Skeletal muscle satellite cell (primary cell): ENCODE results near the gene NUP58. TPM values are rescaled to one million over a fixed set of nuclear protein-coding genes. Genes with fewer than 3 reads are reported as not detected.
A peak's percentile ranks its signal among the peaks of the same experiment; 100 is the strongest.

Experiments used
- H3K27me3 ChIP-seq: 2 replicates; pipeline ENCODE4 v1.7.0; 2013; ENCODE audit warnings: low read length; ENCODE audit not compliant: control insufficient read depth, insufficient read depth
- H3K36me3 ChIP-seq: 2 replicates; pipeline ENCODE4 v1.7.0; 2013; ENCODE audit warnings: mild to moderate bottlenecking, control low read depth, low read length; ENCODE audit not compliant: insufficient read depth
- H3K4me1 ChIP-seq: 2 replicates; pipeline ENCODE4 v1.7.0; 2013; ENCODE audit warnings: low read length; ENCODE audit not compliant: control insufficient read depth, insufficient read depth
- H3K4me2 ChIP-seq: 2 replicates; pipeline ENCODE4 v1.7.0; 2013; ENCODE audit warnings: mild to moderate bottlenecking, low read length
- H3K4me3 ChIP-seq: 2 replicates; pipeline ENCODE4 v1.7.0; 2013; ENCODE audit warnings: low read length
- H3K9ac ChIP-seq: 2 replicates; pipeline ENCODE4 v1.7.0; 2013; ENCODE audit warnings: mild to moderate bottlenecking, low read depth, low read length, moderate library complexity
- H3K9me3 ChIP-seq: replicated peaks from 2 replicates; pipeline ENCODE4 v1.7.0; 2013; ENCODE audit warnings: mild to moderate bottlenecking, control low read depth, low read length
- total RNA-seq: library from RNA; depleted of rRNA; stranded (reverse); fragments of >200 nt; gene quantifications from 2 replicates; pipeline ENCODE4 v1.2.3, GENCODE V29; 2012; rRNA removed

NUP58 gene, protein sequence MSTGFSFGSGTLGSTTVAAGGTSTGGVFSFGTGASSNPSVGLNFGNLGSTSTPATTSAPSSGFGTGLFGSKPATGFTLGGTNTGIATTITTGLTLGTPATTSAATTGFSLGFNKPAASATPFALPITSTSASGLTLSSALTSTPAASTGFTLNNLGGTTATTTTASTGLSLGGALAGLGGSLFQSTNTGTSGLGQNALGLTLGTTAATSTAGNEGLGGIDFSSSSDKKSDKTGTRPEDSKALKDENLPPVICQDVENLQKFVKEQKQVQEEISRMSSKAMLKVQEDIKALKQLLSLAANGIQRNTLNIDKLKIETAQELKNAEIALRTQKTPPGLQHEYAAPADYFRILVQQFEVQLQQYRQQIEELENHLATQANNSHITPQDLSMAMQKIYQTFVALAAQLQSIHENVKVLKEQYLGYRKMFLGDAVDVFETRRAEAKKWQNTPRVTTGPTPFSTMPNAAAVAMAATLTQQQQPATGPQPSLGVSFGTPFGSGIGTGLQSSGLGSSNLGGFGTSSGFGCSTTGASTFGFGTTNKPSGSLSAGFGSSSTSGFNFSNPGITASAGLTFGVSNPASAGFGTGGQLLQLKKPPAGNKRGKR
- total RNA-seq = 59.6 and 64.4 TPM in 2 replicates

DNA sequence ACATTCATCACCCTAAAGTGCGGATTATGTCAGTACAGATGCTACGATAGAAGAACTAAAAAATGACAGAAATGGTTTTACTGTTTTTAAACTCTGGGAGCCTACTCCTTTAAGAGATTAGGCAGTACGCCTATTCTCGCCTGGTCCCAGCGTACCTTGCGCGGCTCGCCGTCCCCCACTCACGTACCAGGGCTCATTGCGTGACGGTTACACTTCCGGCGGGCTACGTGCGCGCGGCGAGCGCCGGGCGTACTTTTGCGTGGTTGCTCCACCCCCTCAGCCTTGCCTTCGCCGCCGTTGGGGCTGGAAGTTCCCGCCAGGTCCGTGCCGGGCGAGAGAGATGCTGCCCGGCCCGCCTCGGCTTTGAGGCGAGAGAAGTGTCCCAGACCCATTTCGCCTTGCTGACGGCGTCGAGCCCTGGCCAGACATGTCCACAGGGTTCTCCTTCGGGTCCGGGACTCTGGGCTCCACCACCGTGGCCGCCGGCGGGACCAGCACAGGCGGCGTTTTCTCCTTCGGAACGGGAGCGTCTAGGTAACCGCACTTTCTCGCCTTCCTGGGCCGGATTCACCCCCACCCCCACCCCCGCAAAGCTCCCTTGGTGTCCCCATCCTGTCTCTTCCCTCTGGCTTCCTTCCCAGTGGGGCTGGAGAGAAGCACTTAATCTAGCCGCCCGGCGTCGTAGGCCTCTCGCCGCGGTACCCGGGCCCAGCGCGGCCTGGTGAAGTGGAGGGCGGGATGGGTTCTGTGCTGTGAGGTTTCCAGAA is at the start of gene NUP58:
Gene NUP58 (plus strand): TSS at position 279 of the 767 bp plus-strand sequence. CDS start 149 bp downstream, at position 428.
- Histone ChIP-seq H3K4me2 (peak within 1 kb of the TSS; percentile 75), H3K9me3 (no peaks in the 10 kb centered on the region), H3K4me3 (peak within 1 kb of the TSS; percentile 81), H3K36me3 (peaks cover 18% of the 10 kb centered on the region), H3K9ac (peak within 1 kb of the TSS; percentile 90), H3K4me1 (peaks cover 14% of the 10 kb centered on the region), H3K27me3 (peaks cover 6% of the 10 kb centered on the region)

DNA sequence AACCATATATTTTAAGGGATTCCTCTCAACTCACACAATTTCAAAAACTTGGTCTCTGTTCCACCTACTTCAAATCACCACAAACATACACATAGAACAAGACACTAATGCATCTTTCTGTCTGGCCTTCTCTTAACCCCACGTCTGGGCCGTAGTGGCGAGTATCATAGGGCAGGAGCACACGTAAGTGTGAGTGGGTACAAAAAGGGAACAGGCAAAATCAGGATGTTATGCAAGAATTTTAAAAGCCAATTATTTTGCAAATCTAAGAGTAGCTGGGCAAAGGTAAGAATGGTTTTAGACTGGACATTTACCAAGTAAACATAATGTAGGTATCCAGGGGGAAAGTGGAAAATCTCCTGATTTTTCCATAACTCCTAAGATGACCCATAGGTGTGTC is 49.2 kb upstream of the NUP58 start:
- Histone ChIP-seq H3K36me3 (peaks cover 52% of the 10 kb centered on the region), H3K9me3 (no peaks in the 10 kb centered on the region), H3K4me1 (peaks cover 5% of the 10 kb centered on the region), H3K27me3 (no peaks in the 10 kb centered on the region), H3K4me2 (no peak overlapping the region), H3K4me3 (no peak overlapping the region), H3K9ac (no peak overlapping the region)

DNA sequence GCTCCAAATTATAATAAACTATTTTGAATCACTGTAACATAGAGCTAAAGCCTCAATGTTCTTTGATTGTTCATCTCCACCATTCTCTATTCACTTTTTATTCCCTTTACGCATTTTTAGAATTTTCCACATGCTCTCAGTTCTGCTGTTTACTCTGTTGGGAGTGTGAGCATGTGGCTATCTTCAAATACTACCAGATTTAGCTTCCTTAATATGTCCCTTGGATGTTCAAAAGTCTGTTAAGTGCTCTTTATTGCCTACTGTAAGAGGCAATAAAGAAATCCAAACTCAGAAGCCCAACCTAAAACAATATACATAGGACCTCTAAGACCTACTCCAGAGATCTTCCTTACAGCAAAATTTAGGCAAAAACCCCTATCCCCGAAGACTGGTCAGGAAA is 48.7 kb upstream of the NUP58 start:
- no peak overlapping the region for H3K9ac ChIP-seq
- peaks cover 5% of the 10 kb centered on the region for H3K4me1 ChIP-seq
- no peaks in the 10 kb centered on the region for H3K27me3 ChIP-seq
- no peak overlapping the region for H3K4me2 ChIP-seq
- H3K4me3 ChIP-seq = no peak overlapping the region
- H3K36me3 ChIP-seq = peaks cover 50% of the 10 kb centered on the region
- no peaks in the 10 kb centered on the region for H3K9me3 ChIP-seq

DNA sequence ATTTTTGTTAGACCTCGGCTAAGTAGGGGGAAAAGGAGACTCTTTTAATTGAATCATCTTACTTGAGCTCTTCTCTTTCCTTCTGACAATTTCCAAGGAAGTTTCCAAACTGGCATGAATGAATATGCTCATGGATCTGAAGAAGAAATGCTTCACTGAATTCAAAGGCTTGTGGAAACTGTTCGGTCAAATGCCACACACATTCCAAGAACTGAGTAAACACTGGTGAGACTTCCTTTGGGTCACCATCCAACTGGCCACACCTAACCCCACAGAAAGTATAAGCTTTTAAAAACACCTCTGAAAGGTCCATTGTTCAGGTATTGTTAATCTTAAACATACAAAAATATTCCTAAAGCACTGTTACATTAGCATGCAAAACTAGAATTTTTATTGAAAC is 47.7 kb upstream of the NUP58 start:
- Histone ChIP-seq H3K4me3 (no peak overlapping the region), H3K27me3 (no peaks in the 10 kb centered on the region), H3K4me1 (peaks cover 5% of the 10 kb centered on the region), H3K4me2 (no peak overlapping the region), H3K9me3 (no peaks in the 10 kb centered on the region), H3K9ac (no peak overlapping the region), H3K36me3 (peaks cover 46% of the 10 kb centered on the region)

DNA sequence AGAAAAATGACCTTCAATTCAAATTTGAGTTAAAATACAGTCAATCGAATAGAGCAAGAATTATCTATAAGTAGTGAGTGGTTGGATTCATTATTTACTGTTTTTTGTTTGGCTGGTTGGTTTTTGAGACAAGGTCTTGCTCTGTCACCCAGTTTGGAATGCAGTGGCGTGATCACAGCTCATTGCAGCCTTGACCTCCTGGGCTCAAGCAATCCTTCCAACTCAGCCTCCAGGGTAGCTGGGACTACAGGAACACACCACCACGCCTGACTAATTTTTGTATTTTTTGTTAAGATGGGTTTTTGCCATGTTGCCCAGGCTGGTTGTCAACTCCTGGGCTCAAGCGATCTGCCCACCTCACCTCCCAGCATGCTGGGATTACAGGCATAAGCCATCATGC is 39.2 kb upstream of the NUP58 start:
- Histone ChIP-seq H3K9me3 (no peaks in the 10 kb centered on the region), H3K4me3 (no peak overlapping the region), H3K36me3 (peaks cover 58% of the 10 kb centered on the region), H3K4me2 (no peak overlapping the region), H3K9ac (no peak overlapping the region), H3K4me1 (no peaks in the 10 kb centered on the region), H3K27me3 (no peaks in the 10 kb centered on the region)

DNA sequence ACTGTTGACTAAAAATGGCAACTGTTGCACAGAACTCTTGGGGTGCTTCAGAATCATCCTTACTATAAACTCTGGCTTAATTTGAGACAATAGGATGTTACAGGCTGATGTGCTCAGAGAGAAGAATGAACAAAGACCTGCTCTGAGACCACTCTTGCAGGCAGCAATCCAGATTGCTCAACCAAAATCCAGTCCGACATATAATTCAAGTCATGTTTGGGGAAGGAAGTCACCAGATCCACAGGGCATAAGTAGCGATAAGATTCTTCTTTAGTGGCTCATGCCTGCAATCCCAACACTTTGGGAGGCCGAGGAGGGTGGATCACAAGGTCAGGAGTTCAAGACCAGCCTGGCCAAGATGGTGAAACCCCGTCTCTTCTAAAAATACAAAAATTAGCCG is 34.7 kb upstream of the NUP58 start:
- Histone ChIP-seq H3K9ac (no peak overlapping the region), H3K36me3 (peaks cover 48% of the 10 kb centered on the region), H3K4me3 (no peak overlapping the region), H3K4me2 (no peak overlapping the region), H3K27me3 (no peaks in the 10 kb centered on the region), H3K9me3 (no peaks in the 10 kb centered on the region), H3K4me1 (no peaks in the 10 kb centered on the region)

DNA sequence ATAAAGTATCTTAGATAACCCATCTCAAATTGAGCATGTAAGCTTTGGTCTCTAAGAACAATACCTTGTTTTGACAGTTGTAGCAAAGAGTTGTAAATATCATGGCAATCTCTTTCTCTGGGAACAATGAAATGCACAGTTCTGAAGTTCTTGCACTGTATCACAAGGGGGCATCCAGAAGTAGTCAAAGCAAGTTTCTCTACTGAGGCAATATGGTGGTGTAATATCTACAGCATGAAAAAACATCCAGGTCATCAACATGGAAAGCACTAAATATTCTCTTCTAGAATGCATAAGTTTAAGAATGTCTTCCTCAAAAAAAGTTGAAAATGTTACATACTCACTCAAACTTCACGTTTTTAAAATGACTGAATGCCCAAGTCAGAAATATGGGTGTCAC is 33.7 kb upstream of the NUP58 start:
- H3K4me3 ChIP-seq = no peak overlapping the region
- peaks cover 48% of the 10 kb centered on the region for H3K36me3 ChIP-seq

DNA sequence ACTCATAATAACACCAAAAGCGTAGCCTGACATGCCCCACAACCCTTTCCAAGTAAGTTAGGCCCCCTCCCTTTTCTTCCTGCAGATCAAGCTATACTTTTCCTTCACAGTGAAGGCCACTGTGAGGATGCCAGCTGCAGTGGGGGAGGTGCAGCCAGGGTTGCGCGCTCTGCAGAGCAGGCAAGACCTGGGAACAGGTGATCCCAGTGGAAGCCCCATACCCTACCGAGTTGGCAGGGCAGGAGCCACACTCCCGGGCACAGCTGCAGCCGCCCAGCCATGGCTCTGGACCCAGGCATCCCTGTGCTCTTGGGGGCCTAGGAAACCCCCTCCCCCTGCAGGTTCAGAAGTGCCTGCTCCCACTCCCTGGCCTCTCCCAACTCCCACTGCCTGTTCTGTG is 32.9 kb upstream of the NUP58 start:
- H3K9ac ChIP-seq = no peak overlapping the region
- no peaks in the 10 kb centered on the region for H3K9me3 ChIP-seq
- H3K27me3 ChIP-seq = no peaks in the 10 kb centered on the region
- H3K4me1 ChIP-seq = no peaks in the 10 kb centered on the region
- H3K4me2 ChIP-seq = no peak overlapping the region
- peaks cover 42% of the 10 kb centered on the region for H3K36me3 ChIP-seq
- H3K4me3 ChIP-seq = no peak overlapping the region

More for the DNA sequence above, 33.7 kb upstream of the NUP58 start:
- H3K9me3 ChIP-seq = no peaks in the 10 kb centered on the region
- H3K4me2 ChIP-seq = no peak overlapping the region
- no peaks in the 10 kb centered on the region for H3K27me3 ChIP-seq
- H3K4me1 ChIP-seq = no peaks in the 10 kb centered on the region
- no peak overlapping the region for H3K9ac ChIP-seq

DNA sequence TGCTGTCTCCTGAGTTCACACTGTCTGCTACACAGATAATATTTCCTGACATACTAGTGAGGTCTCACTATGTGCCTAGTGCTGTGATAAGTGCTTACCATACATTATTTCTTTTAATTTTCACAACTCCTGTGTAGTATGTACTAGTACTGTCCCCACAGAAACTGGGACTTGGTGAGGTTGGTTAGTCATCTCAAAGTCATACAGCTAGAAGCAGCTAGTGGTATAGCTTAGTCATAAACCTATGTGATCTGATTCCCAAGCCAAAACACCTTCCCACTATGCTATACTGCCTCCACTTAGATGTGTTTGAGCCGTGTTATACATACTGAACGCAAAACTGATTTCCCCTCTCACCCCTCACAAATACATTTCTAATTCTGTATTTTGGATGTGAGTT is 24.7 kb upstream of the NUP58 start:
- no peak overlapping the region for H3K4me2 ChIP-seq
- H3K4me1 ChIP-seq = peaks cover 7% of the 10 kb centered on the region
- no peaks in the 10 kb centered on the region for H3K9me3 ChIP-seq
- no peaks in the 10 kb centered on the region for H3K27me3 ChIP-seq
- peaks cover 10% of the 10 kb centered on the region for H3K36me3 ChIP-seq
- H3K4me3 ChIP-seq = no peak overlapping the region
- H3K9ac ChIP-seq = no peak overlapping the region

DNA sequence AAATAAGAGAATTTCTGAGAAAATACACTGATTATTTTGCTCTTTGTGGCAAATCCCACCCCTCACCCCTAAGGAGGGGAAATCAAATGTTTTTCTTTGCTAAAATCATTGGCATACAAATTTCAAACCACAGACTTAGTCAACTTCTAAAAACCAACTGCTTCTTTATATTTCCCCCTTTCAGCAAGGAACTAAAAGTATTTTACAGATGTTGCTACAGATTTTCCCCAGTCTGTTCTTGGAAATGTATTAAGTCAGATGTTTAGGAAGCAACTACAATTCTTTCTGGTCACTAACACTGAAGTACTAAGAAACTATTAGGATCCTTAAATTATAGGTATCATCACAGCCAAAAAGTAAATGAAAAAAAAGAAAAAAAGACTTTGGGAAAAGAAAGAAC is 21.0 kb upstream of the NUP58 start:
- Histone ChIP-seq H3K27me3 (no peaks in the 10 kb centered on the region), H3K4me1 (peaks cover 15% of the 10 kb centered on the region), H3K4me2 (no peak overlapping the region), H3K4me3 (no peak overlapping the region), H3K9me3 (no peaks in the 10 kb centered on the region), H3K9ac (no peak overlapping the region), H3K36me3 (peaks cover 5% of the 10 kb centered on the region)

DNA sequence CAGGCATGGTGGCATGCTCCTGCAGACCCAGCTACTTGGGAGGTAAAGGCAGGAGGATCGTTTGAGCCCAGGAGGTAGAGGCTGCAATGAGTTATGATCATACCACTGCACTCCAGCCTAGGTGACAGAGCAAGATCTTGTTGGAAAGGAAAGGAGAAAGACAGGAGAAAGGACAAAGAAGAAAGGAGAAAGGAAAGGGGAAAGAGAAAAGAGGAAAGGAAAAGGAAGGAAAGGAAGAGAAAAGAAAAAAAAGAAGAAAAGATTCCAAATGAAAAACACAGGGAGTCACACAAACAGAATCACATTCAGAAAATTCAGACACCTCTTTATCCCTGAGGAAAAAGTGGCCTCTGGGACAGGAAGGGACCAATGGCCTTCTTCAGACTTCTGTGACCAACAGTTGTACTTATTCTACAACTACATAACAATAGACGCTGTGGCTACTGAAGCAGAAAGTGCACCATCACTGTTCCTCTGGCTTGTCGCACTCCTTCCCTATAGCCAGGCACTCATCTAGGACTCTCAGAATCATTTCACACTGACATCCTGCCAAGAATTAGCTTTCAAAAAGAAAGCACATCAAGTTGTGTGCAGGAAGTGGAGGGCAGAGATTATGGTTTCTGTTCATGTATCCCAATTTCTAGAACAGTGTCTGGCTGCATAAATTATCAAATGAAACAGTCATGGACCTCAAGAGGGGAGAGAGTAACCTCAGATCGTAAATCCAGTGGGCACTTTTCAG is 20.1 kb upstream of the NUP58 start:
- H3K4me2 ChIP-seq = no peak overlapping the region
- H3K9ac ChIP-seq = no peak overlapping the region
- H3K27me3 ChIP-seq = no peaks in the 10 kb centered on the region
- no peak overlapping the region for H3K4me3 ChIP-seq
- H3K4me1 ChIP-seq = peaks cover 20% of the 10 kb centered on the region
- peaks cover 5% of the 10 kb centered on the region for H3K36me3 ChIP-seq
- no peaks in the 10 kb centered on the region for H3K9me3 ChIP-seq
